NCI-H226 (cell line): ENCODE measurements around the gene GPD2.

ENCODE experiments used
- DNase-seq: peaks from one replicate; pipeline ENCODE4 v3.0.0-alpha.2; 2015

Gene GPD2

DNA sequence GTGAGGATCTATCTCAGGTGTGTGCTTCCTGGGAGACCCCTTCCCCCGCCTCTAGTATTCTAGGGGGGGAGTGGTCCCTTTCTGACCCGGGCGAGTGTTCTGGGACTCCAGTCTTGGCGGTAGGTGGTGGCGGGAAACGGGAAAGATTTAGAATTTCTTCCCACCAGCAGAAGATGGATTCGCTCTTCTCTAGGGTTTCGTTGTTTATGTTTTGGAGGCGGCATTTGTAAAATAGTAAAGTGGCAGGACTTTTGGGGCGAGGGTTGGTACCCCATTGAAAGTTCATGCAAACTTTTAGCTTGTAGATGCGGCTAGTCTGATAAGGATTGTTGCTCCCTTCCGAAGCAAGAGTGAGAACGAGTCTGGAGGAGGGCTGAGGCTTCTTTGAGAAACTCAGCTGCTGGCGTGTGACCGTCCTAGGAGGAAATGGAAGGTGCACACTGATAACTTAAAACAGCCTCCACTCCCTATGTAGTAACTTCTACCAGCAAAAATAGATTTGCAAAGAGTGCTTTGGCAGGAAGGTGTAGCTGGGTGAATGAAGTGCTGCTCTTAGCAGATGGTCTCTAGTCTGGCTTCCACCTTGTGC lies 412 bp downstream of the GPD2 start:
- no peak for DNase-seq

- DNase-seq: no peak
Observed at GRCh38 chr2:156437272-156437930, 1.2 kb downstream of the GPD2 start.

GRCh38 chr2:156437931-156438410 lies 1.8 kb downstream of the GPD2 start:
- DNase-seq: no peak

DNA sequence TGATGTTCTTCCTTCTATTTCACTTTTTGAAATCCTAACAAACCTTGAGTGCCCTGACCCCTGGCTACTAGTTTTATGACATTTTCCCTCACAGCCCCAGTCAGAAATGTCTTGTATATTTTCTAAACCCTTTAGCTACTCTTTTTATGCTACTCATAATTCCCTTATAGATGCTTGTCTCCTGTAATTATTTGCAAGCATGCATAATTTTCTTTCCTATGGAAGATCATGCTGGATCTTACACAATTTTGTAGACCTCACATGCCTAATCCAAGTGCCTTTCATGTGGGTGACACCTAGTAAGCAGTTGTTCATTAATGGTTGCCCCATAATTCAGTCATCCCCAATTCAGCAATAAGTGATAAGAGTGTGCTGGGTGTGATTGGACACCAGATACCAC lies 6.9 kb downstream of the GPD2 start:
- DNase-seq: no peak

DNA sequence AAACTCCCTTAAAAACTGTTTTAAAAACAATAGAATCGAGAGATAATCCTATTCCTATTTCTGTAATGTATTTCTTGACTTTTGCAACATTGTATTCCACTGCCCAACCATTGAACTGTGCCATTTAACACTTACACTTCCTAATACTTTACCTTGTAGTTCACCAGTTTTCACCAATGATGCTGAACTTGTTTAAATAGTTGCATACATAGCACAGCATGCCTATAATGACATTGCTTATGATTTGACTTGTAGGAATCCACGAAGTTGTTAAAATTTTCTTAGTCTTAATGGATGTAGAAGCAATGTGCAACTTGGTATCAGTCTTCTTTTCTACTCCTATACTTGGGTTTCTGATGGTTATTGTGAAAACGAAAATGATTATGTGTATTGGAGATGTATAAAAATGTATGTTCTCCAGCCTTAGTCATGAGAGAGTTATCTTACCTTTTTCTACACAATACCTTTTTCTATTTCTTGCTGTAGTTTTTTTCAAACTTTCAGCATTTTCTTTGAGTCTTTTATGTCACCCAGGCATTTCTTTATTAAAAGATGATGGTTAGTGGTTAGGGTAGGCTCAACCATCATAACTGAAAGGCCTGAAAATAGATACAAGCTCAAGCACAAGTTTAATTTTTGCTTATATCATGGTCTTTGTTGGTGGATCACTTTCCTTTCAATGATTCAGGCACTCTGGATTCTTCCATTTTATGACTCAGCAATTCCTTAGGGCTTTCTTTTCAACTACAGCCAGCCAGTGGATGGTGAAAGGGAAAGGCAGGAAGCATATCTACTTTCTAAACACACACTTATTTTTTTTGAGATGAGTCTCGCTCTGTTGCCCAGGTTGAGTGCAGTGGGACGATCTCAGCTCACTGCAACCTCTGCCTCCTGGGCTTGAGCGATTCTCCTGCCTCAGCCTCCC lies 9.4 kb downstream of the GPD2 start:
- peak; percentile 62 for DNase-seq

GRCh38 chr2:156447761-156448160 lies 11.6 kb downstream of the GPD2 start:
- DNase-seq: no peak

- no peak for DNase-seq
Observed at GRCh38 chr2:156448766-156449165, 12.6 kb downstream of the GPD2 start.

DNA sequence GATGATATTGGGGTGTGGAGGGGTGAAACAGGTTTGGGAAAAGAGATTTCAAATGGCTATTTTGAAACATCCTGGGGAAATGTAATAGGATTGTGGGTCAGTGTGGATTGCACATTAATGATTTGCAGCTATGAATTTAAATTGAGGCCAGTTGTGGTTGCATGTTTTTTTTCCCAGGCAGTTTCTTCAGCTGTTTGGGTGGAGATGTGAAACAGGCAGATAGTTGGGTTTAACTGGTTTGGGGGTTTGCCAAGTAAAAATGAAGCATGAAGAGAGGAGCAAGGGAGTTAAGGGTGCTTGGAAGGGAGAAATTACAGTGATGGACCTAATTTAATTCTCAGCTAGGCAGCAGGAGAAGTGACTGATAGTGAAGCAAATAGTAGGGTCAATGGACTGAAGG lies 16.8 kb downstream of the GPD2 start:
- DNase-seq: no peak

DNA sequence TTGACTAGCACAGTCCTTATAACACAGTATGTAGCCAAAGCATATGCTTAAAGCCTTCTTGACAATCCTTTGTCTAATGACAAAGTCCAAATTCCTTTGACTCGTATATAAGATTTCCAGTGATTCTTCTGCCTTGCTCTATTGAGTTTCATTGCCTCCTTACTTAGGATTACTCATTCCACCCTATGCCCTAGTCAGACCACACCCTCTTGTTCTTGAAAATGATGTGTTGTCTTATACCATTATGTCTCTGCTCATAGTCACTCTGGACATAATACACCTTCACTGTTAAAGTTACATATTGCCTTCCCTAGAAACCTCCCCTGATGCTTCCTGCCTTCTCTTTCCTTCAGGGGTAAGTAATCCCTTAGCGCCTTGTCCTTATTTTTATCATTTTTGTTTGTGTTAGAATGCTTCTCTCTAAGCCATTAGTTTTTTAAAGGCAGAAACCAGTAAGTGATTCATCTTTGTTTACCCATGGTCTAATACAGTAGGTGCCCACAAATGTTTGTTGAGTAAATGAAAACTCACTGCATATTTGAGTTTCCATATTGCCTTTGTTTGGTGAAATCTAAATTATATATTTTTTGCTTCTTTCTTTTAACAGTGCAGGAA lies 19.3 kb downstream of the GPD2 start:
- no peak for DNase-seq

DNA sequence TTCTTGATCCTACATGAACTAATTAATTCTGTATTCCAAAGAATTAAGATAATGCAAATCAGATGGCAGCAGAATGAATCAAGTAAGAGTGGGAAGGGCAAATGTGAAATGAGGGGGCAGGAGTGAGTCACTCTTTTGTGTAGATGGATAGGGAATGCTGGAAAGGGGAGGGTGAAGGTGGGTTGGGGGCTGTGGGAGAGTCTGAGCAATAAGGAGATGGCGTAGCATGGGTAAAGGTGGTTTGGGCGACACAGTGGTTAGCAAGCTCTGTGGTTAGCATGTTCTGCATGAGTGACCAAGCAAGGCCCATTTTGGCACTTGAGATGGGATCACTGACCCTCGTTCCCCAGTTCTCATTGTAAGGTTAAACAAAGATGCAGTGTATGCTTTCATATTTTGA lies 20.4 kb downstream of the GPD2 start:
- DNase-seq: no peak

- DNase-seq: no peak
Observed at GRCh38 chr2:156457523-156458517, 21.6 kb downstream of the GPD2 start.

GRCh38 chr2:156459720-156460119 lies 23.5 kb downstream of the GPD2 start:
- DNase-seq: no peak

DNA sequence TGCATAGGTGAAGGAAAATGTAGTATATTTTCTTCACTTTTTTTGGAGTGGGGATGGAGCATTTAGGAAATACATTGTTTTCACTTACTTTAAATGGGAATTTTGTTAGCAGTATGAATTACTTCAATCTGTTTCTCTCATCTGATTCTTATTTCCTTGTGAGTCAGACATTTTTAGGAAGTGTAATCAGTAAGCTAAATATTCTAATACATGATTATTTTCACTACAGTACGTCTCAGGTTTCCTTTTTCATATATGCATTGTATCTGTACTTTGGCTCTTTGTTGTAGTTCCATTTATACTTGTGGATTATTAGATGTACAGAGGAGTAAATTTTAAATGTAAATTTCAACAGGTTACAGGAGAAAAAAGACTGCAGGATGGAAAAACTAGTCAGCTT lies 27.9 kb downstream of the GPD2 start:
- DNase-seq: no peak

DNA sequence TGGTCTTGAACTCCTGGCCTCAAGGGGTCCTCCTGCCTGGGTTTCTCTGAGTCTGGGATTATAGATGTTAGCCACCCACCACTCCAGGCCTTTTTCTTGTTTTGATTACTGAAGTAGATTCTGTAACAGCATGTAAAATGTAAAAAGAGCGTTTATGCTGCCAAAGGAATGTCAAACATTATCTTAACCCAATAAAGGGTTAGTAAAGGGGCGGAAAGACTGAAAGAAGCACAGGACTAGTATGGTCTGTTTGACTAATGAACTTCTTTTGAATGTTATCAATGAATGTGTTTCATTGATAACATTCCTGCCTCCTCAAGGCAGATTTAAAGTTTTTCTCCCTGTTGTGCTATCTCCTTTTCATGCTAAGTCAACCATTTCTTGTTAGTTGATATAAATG lies 29.4 kb downstream of the GPD2 start:
- DNase-seq: no peak

DNA sequence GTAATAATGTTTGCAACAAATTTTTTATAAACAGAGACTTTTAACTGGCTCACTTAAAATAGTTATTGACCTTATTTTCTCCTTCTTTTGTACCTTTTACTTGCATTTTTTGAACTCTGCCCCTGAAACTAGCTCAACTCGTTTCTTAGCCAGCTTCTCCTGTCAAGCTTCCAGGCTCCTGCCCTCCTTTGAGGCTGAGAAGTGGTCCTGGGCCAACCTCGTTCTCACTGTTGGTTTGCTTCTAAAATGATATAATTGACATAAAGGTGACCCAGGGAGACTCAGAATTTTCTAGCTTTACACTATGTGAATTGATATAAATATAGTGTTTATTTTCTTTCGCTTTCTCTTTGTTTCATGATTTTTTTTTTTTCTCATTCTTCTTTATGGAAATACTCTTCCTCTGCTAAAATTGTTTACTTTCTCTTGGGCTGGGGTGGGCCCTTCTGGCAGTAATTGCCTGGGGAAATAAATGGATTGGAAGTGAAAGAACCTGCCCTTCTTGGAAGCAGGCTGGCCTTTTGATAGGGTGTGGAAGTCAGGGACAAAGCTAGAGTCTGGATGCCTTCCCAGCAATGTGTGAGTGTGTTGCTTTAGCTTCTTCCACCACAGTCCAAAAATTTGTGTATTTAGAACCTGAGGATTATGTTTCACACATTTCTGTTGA lies 30.7 kb downstream of the GPD2 start:
- DNase-seq: no peak

- no peak for DNase-seq
Observed at GRCh38 chr2:156470975-156471583, 34.9 kb downstream of the GPD2 start.

GRCh38 chr2:156471762-156472161 lies 35.6 kb downstream of the GPD2 start:
- no peak for DNase-seq

GRCh38 chr2:156472686-156473085 lies 36.5 kb downstream of the GPD2 start:
- DNase-seq: no peak

DNA sequence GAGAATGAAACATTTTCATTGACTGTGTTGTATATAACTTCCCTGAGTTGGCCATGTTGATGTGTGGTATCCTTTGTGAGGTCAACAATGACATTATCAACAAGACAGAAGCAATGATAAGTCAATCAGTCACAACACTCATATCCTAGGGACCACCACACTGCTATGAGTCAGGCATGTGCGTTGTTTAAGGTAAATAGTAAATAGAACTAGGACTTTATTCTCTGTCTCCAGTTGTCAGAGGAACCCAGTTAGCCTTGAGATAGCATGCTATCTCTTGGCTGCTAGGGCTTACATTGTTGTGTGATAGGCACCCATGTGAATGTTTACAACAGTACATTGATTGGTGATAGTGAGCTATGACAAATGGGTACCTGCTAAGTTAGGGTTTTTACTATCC lies 37.3 kb downstream of the GPD2 start:
- DNase-seq: no peak

- DNase-seq: no peak
Observed at GRCh38 chr2:156474401-156474800, 38.2 kb downstream of the GPD2 start.
